HG02759 (cell line): ENCODE data around the gene RHBDL2.
"Not testable (repeated sequence)": the region's sequence is repeated elsewhere in the genome, so short reads cannot be mapped to it uniquely, and the experiment has no call there.

Experiments used
- ATAC-seq: cut with Tn5 transposase; IDR thresholded peaks from one replicate; pipeline ENCODE4 v1.9.1; 2021; ENCODE audit warnings: mild to moderate bottlenecking, moderate library complexity; ENCODE audit not compliant: unreplicated experiment

The RHBDL2 gene

DNA sequence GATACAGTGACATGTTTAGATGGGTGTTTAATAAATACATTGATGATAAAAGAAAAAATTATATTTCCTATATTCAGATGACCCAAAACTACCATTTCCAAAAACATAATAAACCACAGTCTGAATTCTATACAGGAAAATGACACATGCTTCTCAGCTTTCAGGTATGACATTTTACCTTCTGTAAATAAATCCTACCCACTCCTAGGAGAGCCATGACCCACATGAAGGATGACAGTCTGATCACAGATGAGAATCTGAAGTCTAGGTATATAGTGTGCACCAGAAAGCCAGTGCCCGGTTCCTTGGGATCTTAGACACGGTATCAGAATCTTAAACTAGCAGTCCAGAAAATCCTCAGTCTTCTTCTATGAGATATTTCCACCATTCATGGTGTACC is 56.5 kb downstream of the RHBDL2 start:
- ATAC-seq: no peak

- no peak for ATAC-seq
These were observed 60.1 kb downstream of the RHBDL2 start, which contains the start of gene GJA9 for GRCh38 chr1:38881487-38881886. Gene GJA9, minus strand, starts transcription at chr1:38881587. Its CDS starts 5,489 bp downstream, at chr1:38876098.

DNA sequence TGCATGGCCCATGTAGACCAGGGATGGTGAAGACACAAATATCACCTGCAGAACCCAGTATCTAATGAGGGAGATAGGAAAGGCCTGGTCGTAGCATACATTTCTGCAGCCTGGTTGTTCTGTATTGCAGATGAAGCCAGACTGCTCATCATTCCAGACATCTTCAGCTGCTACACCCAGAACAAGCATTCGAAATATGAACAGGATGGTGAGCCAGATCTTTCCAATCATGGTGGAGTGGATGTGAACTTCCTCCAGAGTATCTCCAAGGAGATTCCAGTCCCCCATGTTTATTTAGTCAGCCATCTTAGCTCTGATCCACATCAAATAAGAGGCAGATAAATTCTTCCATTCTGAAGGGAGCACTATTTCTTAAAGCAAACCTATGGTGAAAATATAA is 65.8 kb downstream of the RHBDL2 start:
- ATAC-seq: no peak

GRCh38 chr1:38873027-38873969 is 68.3 kb downstream of the RHBDL2 start, which contains the start of gene MYCBP:
Gene MYCBP, minus strand, starts transcription at chr1:38873348. Its CDS starts 43 bp downstream, at chr1:38873305.
- ATAC-seq: peak; percentile 97

- ATAC-seq: peak; percentile 21
These were observed 69.1 kb downstream of the RHBDL2 start for GRCh38 chr1:38872401-38873026.

DNA sequence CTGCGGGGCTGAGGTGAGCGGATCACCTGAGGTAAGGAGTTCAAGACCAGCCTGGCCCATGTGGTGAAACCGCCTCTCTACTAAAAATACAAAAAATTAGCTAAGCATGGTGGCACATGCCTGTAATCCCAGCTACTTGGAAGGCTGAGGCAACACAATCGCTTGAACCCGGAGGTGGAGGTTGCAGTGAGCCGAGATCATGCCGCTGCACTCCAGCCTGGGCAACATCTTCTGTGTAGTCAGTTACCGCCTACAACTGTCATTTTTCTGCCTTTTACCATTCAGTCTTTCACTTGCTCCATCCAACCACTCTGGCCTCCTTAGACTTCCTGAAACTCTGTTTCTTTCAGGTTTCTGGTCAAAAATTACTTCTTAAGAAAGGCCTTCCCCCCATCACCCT is 70.6 kb downstream of the RHBDL2 start:
- ATAC-seq: no peak

DNA sequence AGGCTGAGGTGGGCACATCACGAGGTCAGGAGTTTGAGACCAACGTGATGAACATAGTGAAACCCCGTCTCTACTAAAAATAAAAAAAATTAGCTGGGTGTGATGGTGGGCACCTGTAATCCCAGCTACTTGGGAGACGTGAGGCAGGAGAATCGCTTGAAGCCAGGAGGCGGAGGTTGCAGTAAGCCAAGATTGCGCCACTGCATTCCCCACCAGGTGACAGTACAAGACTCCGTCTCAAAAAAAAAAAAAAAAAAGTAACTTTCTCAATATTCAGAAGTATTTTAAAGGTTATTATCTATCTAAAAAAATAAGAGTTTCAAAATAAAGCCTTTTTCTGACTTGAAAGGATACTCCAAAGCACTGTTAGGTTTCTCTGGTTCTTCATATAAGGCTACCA is 74.4 kb downstream of the RHBDL2 start:
- no peak for ATAC-seq

- ATAC-seq: no peak
These were observed 76.4 kb downstream of the RHBDL2 start for GRCh38 chr1:38865112-38865715.

GRCh38 chr1:38860454-38860795 is 81.2 kb downstream of the RHBDL2 start:
- ATAC-seq: no peak

DNA sequence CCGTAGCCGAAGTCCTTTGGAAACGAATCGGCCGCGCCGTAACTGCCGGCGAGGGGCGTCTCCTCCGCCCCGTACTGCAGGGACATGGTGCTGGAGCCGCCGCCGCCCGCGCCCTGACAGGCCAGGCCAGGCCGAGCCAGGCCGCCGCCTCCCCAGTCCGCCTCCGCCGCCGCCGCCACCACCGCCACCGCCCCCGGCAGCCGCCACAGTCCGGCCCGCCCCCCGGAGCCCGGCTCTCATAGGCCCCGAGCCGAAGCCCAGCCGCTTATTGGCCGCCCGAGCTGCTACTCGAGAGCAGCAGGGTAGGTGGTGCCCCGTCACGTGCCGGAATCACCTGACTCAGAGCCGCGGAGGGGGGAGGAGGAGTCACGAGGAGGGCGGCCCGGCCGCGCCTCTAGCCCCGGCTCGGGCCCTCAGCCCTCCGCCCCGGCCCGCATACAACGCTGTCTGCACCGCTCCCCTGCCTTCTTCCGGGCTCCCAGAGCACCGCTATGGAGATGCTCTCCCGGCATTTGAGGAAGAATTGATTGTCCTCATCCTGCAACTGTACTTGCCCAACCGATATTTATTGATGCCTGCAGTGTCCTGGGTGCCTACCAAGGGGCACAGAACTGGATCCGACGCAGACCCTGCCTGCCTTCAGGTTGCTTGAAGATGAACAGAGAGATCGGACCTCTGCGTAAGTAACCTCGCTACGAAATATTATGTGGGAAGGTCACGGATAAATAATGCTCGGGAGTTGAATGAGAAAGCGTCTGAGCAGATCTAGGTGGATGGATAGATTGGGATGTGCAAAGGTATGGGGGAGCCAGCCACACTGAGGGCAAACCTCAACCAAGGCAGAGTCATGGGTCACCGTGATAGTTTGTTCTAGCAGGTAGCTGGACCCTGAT is 81.8 kb downstream of the RHBDL2 start, which contains the start of gene RRAGC:
RRAGC (minus strand) TSS at position 212 of the 893 bp plus-strand sequence; CDS start at position 86, 126 bp downstream.
- ATAC-seq: peak; percentile 96

GRCh38 chr1:38858833-38859560 is 82.6 kb downstream of the RHBDL2 start:
- peak; percentile 31 for ATAC-seq

DNA sequence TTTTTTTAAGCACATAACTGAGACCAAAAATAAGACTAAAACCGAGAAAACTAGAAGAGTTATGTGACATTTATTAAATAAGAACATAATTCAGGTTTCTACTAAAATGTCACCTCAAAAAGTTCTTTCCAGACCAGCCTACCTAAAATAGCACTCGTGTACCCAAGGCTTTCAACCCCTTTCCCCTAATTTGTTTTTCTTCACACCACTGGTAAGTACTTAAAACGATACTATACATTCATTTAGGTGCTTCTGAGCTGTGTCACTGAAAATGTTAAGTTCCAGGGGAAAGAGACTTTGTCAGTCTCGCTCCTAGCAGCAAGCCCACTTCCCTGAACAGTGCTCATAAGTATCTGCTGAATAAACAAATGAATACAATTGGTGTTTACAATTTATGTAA is 88.8 kb downstream of the RHBDL2 start:
- no peak for ATAC-seq

GRCh38 chr1:38848071-38848470 is 93.6 kb downstream of the RHBDL2 start:
- ATAC-seq: no peak

DNA sequence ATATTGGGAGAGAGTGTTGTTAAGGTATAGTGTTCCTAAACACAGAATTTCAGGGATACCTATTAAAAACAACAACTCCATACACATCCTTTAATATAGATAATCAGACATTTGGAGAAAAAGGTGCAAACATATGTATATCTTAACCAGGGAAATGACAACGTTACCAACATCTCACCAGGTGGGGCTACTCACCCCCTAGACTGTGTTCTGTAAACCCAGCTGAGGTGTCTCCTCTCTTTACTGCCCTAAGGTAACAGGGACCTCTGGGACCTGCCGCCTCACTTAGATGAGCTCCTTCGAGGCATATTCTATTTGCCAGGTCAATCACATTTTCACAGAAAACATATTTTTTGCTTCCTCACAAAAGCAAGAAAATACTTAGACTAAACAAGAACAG is 95.4 kb downstream of the RHBDL2 start:
- no peak for ATAC-seq

DNA sequence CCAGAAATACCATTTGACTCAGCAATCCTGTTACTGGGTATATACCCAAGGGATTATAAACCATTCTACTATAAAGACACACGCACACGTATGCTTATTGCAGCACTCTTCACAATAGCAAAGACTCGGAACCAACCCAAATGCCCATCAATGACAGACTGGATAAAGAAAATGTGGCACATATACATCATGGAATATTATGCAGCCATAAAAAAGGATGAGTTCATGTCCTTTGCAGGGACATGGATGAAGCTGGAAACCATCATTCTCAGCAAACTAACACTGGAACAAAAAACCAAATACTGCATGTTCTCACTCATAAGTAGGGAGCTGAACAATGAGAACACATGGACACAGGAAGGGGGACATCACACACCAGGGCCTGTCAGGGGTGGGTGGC is 96.5 kb downstream of the RHBDL2 start:
- not testable (repeated sequence) for ATAC-seq

DNA sequence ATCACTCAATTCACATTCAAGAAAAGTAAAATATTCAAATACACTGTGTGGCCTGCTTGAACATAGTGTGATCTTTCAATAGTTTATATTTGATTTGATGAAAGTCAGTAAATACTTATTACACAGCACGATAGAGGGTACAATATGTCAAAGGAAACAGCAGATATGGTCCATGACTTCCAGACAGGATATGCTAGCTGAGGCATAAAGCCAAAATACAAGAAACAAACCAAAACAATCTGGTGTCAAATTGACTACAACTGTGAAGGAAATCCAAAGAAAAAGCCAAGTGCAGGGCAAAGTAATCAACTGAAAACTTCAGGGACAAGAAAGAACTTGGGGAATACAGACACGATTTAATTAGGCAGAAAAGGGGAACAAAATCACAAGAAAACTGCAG is 101.3 kb downstream of the RHBDL2 start:
- no peak for ATAC-seq

GRCh38 chr1:38839363-38839762 is 102.3 kb downstream of the RHBDL2 start:
- ATAC-seq: no peak

DNA sequence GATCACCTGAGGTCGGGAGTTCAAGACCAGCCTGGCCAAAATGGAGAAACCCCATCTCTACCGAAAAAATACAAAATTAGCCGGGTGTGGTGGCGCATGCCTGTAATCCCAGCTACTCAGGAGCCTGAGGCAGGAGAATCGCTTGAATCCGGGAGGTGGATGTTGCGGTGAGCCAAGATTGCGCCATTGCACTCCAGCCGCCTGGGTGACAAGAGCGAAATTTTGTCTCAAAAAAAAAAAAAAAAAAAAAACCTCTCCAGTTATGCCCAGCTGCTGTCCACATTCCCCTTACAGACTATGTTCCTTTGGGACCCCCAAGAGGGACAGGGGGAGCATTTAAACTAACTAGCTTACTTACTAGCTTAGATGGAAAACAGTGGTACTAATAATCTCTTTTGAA is 105.3 kb downstream of the RHBDL2 start:
- ATAC-seq: not testable (repeated sequence)
